ENCODE results near the gene SCAMP2. TPM values are rescaled to one million over a fixed set of nuclear protein-coding genes. Genes with fewer than 3 reads are reported as not detected.

The SCAMP2 gene
- total and polyA plus RNA-seq, 8 donors: 21.4 to 49.0 (median 33.8) TPM

DNA sequence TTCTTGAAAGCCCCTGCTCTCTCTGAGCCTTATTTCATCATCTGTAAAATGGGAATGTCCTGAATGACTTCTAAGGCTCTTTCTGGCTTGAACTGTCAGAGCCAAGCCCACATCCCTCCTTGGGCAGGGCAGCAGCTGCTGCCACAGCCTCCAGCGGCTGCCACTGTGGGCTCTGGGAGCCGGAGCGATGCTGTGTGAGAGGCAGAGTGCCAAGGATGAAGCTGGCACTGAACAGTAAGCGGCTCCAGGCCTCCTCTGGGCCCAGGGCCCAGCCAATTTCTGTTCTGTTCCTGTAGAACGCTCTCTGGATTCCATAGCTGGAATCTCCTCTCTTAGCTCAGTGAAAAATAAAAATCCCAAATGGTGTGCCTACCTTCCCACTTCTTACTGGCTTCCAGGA, 42.3 kb downstream of the SCAMP2 start:
- FAIRE-seq (no peak), DNase-seq (no peak), ATAC-seq (no peak)
- 77 to 84% methylated on average over 5 of the region's 5 CpGs for WGBS, 2 donors
- Histone ChIP-seq H3K27me3 (no peaks in the 10 kb centered on the region), H3K27ac (no peak overlapping the region), H3K4me1 (no peaks in the 10 kb centered on the region), H3K4me3 (no peak overlapping the region), H3K9me3 (no peaks in the 10 kb centered on the region), H3K36me3 (no peaks in the 10 kb centered on the region)
- TF ChIP-seq, protein P1, sequence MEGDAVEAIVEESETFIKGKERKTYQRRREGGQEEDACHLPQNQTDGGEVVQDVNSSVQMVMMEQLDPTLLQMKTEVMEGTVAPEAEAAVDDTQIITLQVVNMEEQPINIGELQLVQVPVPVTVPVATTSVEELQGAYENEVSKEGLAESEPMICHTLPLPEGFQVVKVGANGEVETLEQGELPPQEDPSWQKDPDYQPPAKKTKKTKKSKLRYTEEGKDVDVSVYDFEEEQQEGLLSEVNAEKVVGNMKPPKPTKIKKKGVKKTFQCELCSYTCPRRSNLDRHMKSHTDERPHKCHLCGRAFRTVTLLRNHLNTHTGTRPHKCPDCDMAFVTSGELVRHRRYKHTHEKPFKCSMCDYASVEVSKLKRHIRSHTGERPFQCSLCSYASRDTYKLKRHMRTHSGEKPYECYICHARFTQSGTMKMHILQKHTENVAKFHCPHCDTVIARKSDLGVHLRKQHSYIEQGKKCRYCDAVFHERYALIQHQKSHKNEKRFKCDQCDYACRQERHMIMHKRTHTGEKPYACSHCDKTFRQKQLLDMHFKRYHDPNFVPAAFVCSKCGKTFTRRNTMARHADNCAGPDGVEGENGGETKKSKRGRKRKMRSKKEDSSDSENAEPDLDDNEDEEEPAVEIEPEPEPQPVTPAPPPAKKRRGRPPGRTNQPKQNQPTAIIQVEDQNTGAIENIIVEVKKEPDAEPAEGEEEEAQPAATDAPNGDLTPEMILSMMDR (IDR thresholded peaks at IDR 0.05): no peak
- intact Hi-C loops (cut with DNase I): no loop called here

DNA sequence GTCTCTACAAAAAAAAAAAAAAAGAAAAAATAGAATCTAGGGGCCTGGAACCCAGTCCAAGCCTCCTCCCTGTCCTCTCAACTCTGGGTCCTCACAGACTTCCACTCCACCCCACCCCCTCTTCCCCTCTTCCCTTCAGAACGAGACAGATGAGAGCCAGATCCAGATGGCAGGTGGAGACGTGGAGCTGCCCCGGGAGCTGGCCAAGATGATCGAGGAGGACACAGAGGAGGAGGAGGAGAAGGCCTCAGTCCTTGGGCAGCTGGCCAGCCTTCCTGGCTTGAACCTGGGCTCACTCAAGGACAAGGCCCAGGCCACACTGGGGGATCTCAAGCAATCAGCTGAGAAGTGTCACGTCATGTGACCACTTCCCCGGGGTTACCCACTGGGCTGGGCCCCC, 43.2 kb downstream of the SCAMP2 start:
- Histone ChIP-seq H3K4me3 (no peak overlapping the region), H3K4me1 (no peaks in the 10 kb centered on the region), H3K9me3 (no peaks in the 10 kb centered on the region), H3K27ac (no peak overlapping the region), H3K27me3 (no peaks in the 10 kb centered on the region), H3K36me3 (no peaks in the 10 kb centered on the region)
- WGBS, 2 donors: 43 to 58% methylated on average over 6 of the region's 6 CpGs
- ATAC-seq (no peak), FAIRE-seq (no peak), DNase-seq (peak in 1 of 6 donors; percentile 67)
- TF ChIP-seq, protein P1 (IDR thresholded peaks at IDR 0.05): no peak
- intact Hi-C loops (cut with DNase I): no loop called here

DNA sequence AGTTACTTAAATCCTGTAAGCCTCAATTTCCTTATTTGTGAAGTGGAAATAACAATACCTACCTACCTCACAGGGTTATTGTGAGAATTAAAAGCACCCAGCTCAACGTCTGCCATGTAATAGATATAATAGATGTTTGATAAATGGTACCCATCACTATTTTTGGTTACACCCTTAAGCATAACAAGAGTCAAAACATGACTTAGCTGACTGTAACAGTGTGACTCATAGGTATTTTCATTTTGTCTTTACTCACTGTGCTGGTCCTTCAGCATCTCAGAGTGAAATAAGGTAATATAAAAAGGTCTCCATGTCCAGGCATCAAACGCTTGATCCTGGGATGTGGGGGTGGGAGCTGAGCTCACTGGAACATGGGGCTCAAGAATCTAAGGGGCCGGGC, 43.7 kb downstream of the SCAMP2 start:
- DNase-seq (no peak), ATAC-seq (no peak), FAIRE-seq (no peak)
- Histone ChIP-seq H3K4me3 (no peak overlapping the region), H3K36me3 (no peaks in the 10 kb centered on the region), H3K27me3 (no peaks in the 10 kb centered on the region), H3K27ac (no peak overlapping the region), H3K4me1 (no peaks in the 10 kb centered on the region), H3K9me3 (no peaks in the 10 kb centered on the region)
- TF ChIP-seq, protein P1 (IDR thresholded peaks at IDR 0.05): no peak
- intact Hi-C loops (cut with DNase I): no loop called here
- 56 to 73% methylated on average over 3 of the region's 3 CpGs for WGBS, 2 donors

DNA sequence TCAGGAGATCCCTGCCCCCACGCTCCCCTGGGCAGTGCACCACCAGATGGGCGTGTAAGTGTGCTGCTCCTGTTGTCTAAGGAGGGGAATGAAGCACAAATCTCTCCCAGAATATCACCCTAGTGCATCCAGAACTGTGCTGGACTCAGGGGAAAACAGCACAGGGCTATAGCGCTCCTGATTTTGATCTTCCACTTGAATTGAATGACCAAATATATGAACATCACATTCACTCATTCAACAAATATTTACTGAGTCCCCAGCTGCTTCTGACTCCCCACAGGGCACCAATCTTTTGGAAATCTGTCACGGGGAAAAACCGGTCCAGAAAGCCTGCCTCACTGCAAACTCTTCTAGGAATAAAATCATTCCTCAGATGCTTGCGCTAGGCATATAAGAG, 44.3 kb downstream of the SCAMP2 start:
- Histone ChIP-seq H3K4me1 (no peaks in the 10 kb centered on the region), H3K9me3 (no peaks in the 10 kb centered on the region), H3K4me3 (no peak overlapping the region), H3K27me3 (no peaks in the 10 kb centered on the region), H3K27ac (no peak overlapping the region), H3K36me3 (no peaks in the 10 kb centered on the region)
- DNase-seq (no peak), ATAC-seq (no peak), FAIRE-seq (no peak)
- TF ChIP-seq, protein P1 (IDR thresholded peaks at IDR 0.05): no peak
- 52 to 62% methylated on average over 6 of the region's 6 CpGs for WGBS, 2 donors
- intact Hi-C loops (cut with DNase I): no loop called here

DNA sequence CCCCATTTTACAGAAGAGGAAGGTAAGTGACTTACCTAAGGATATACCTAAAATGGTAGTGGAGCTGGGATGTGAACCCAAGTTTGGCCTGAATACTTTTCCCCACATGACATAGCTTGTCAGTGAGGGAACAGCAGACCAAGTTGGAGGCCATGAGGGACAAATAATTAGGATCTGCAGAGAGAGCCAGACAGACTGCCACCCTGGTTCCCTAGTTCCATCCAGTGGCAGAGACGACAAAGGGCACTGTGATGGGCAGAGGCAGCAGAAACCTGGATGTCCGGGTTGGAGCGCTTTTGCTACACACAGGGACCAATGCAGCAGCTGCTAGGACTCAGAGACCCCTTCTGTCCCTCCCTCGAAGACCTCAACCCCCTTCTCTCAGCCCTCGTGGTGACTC, 45.6 kb downstream of the SCAMP2 start:
- no peak for FAIRE-seq
- Histone ChIP-seq H3K4me1 (no peaks in the 10 kb centered on the region), H3K27me3 (no peaks in the 10 kb centered on the region), H3K9me3 (no peaks in the 10 kb centered on the region), H3K36me3 (no peaks in the 10 kb centered on the region), H3K4me3 (no peak overlapping the region), H3K27ac (no peak overlapping the region)
- DNase-seq: no peak
- no peak for ATAC-seq
- TF ChIP-seq, protein P1 (IDR thresholded peaks at IDR 0.05): no peak
- intact Hi-C loops (cut with DNase I): no loop called here
- WGBS, 2 donors: 46 to 60% methylated on average over 5 of the region's 5 CpGs

Data from pancreas (tissue), 10 donors.